NCI-H2081 treated with DMSO at 0.1 percent for 48 hours (cell line): Measurements from ENCODE around the gene CIAO1.
"Not testable (repeated sequence)": the region's sequence is repeated elsewhere in the genome, so short reads cannot be mapped to it uniquely, and the experiment has no call there.

Source experiments
- DNase-seq: peaks from one replicate; lab custom pipeline; 2025; lab: John Stamatoyannopoulos, UW

The CIAO1 gene

GRCh38 chr2:96265840-96266679 is at the start of gene CIAO1, which contains the start of gene TMEM127:
CIAO1 (plus strand) TSS chr2:96266225; CDS start chr2:96266351, 126 bp downstream.
TMEM127 (minus strand) TSS chr2:96265997; CDS start chr2:96265381, 616 bp downstream.
- DNase-seq, result peak; percentile 90

- DNase-seq, result no peak
These were observed 47.4 kb upstream of the CIAO1 start for GRCh38 chr2:96218508-96219131.

DNA sequence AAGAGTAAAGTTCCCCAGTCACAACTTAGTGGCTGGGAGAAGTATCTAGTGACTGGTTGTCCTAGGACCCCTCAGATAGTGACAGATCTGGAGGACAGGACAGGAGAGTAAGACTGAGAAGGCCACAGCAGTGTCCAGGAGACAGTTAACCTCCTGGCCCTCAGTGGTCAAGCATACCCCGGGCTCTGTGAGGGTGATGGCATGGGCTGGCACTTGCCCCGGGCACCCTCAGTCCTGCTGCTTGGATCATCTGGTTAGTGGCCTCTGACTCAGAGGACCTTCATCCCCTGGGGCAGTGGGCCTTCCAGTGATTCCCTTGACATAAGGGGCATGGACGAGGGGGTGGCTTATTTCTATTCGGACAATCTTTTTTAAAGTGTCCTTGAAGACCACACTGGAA is 46.1 kb upstream of the CIAO1 start:
- DNase-seq, result not testable (repeated sequence)

GRCh38 chr2:96221106-96221505 is 44.9 kb upstream of the CIAO1 start:
- DNase-seq, result not testable (repeated sequence)

- DNase-seq, result no peak
These were observed 41.0 kb upstream of the CIAO1 start for GRCh38 chr2:96225016-96225533.

DNA sequence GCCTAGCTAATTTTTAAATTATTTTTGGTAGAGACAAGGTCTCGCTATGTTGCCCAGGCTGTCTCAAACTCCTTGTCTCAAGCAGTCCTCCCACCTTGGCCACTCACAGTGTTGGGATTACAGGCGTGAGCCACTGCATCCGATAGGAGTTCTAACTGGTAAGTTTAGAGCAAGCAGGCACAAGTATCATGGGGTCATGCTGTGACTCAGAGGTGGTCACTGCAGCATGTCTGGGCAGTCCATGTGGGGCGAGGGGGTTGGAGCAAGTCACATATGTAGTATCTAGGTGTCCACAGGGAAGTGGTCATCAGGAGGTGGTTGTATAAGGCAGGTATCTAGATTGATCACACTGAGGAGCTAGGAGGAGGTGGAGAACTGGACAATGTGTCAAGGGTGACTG is 34.7 kb upstream of the CIAO1 start:
- no peak for DNase-seq

- DNase-seq, result no peak
These were observed 32.6 kb upstream of the CIAO1 start for GRCh38 chr2:96233436-96233835.

DNA sequence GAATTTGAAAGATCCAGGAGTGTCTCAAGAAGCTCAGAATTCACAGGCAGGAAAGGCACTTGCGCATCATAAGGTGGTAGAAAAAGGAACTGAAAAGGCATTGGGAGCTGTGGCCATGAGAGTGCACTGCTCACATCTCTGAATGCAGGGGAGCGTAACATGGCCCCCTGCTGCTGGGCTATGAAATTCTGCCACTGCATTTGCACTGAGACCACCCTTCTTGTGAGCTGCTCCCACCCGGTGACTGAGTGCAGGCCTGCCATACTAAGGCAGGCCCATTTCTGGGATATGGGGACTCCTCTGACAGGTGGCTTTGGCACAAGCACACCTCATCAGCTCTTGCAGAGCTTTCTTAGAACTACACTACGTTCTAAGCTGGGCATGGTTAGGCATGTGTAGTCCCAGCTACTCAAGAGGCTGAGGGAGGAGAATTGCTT is 32.1 kb upstream of the CIAO1 start:
- no peak for DNase-seq

- no peak for DNase-seq
These were observed 29.1 kb upstream of the CIAO1 start for GRCh38 chr2:96236882-96237281.

- no peak for DNase-seq
These were observed 27.8 kb upstream of the CIAO1 start for GRCh38 chr2:96238266-96238665.

DNA sequence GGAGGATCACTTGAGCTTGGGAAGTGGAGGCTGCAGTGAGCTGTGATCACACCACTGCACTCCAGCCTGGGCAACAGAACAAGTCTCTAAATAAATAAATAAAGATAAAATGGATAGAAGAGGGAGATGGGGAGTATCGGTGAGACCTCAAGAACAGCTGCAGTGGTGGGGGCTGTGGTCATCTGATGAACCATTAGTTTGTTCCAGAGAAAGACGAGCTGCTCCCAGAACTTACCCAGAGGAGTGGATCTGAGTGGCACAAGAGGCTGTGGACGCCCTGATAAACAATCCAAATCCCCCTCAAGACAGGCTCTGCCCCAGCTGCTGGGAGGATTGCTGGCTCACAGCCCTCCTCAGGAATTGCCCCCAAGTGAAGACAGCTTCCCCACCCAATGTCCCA is 26.9 kb upstream of the CIAO1 start:
- no peak for DNase-seq

DNA sequence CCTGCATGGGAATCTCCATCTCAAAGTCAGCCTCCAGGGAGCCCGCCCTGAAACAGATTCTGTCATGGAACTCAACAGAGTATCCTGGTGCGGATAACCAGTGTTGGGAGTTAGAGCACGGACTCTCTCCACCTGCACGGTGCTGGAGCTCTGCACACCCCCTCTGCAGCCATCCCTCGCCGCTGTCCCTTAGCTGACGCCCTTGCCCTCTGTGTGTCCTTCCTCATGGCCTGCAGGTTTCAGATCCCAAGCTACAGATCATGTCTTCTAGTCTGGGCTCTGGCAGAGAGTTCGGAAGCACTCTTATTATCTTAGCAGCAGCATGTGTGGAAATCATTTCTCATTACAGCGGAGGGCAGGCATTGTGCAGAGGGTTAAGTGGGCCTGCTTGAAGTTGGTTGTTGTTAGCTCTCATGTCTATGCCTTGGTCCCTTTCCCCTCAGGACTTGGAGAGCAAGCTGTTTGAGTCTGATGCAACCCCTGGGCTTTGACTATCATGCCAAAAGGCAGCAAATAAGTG is 26.2 kb upstream of the CIAO1 start:
- no peak for DNase-seq

DNA sequence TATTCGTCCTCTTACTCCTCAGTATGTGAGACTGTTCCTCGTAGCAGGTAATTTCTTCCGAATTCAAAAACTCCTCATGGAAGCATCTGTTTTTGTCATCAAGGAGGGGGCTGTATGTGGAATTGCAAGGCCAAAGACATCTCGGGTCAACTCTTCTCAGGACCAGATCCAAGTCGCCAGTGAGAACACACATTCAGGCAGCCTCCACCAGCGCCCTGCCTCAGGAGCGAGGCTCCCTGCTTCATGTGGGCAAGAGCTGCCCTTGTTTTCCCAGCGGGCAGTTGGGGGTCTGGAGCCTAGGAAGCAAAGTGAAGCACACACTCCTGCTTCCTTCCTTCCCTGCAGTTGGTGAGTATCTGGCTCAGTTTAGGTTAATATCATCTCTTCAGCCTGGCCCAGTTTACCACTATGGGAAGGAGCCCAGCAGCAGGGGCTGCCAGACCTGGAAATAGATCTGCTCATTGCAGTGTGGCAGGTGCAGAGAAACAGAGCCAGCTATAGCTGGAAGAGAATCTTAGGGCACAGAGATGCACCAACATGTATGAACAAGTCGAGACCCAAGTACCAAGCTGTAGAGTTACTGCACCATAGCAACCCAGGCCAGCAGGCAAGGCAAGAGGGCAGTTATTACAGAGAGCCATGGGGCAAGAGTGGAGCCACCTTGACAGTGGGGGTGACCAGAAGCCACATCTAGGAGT is 25.5 kb upstream of the CIAO1 start:
- no peak for DNase-seq

GRCh38 chr2:96241227-96241626 is 24.8 kb upstream of the CIAO1 start:
- no peak for DNase-seq

GRCh38 chr2:96241900-96242611 is 24.0 kb upstream of the CIAO1 start:
- DNase-seq, result no peak

GRCh38 chr2:96243843-96244242 is 22.2 kb upstream of the CIAO1 start:
- no peak for DNase-seq

DNA sequence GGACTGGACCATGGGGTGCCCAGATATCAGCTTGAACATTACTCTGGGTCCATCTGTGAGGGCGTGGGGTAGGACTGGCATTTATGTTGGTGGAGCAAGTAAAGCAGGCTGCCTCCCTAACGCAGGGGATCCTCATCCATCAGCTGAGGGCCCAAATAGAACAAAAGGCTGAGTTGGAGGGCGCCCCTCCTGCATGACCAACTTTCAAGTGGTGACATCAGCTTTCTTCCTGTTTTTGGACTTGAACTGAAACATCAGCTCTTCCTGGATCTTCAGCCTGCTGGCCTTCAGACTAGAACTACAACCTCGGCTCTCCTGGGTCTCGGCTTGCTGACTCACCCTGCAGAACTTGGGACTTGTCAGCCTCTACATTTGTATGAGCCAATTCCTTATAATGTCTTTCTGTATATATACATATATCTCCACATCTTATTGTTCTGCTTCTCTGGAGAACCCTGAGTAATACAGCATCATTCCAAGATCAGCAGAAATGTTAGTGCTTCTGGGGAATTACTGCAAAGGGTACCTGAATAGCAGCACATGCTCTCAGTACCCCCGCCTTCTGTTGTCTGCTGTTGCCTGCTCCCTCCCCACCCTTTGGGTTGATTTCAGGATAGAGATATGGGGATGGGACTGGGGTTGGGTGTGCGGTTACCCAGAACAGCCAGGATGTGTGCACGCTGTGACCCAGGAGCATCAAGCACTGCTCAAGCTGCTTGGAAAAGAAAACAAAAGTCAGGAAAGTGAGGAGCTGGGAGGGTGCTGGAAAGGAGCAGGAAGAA is 20.2 kb upstream of the CIAO1 start:
- DNase-seq, result no peak

DNA sequence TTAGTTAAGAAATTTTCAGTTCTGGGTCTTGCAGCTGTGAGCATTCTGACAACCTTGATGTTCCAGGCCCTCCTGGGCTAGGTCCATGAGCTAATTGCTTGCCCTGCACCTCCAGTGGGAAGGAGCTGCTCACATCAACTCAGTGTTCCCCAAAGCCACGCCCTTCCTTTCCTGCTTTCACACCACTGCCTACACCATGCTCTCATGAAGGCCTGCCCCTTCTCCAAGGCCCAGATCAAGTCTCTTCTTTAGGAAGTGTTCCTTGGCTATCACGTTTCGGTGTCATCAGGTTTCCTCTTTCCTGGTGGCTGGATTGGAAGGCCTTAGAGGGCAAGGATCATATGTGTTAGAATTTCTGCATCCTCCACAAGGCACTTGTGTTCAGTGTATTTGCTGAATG is 19.0 kb upstream of the CIAO1 start:
- DNase-seq, result no peak

GRCh38 chr2:96247896-96248295 is 18.1 kb upstream of the CIAO1 start:
- DNase-seq, result no peak

- DNase-seq, result no peak
These were observed 17.4 kb upstream of the CIAO1 start for GRCh38 chr2:96248624-96249023.

GRCh38 chr2:96249654-96250053 is 16.4 kb upstream of the CIAO1 start:
- DNase-seq, result no peak
